ENCODE measurements around the gene APBB2. TPM values are rescaled to one million over a fixed set of nuclear protein-coding genes. Genes with fewer than 3 reads are reported as not detected.

APBB2 gene
- polyA plus RNA-seq, 3 donors = 0.15 to 0.33 TPM; not detected in 1

DNA sequence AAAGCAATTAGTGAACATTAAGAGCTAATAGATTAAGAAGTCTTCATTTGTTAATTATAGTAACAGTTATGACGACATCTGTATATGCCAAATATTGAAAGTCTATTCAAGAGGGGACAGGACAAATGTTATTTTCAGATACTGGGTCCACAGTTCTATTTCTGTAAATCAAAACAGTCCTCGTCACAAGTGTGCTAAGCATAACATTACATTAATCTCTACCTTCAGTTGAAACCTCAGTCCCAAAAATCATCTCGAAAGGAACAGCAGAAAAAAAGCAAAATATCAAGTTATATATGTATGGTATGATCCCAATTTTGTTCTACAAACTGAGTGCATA lies 70.3 kb downstream of the APBB2 start:
- Mint-ChIP-seq H3K27ac (no peak overlapping the region), H3K27me3 (ENCODE audit: low read depth in 3 of 3) (peaks cover 0 to 2% (median 2%) of the 10 kb centered on the region in 3 donors), H3K4me3 (no peak overlapping the region), H3K36me3 (peaks cover 0 to 2% of the 10 kb centered on the region in 2 donors), H3K4me1 (peaks cover 15% of the 10 kb centered on the region), H3K9me3 (peaks cover 0 to 2% (median 0%) of the 10 kb centered on the region in 7 donors)
- H2AFZ ChIP-seq (ENCODE audit: insufficient read depth, low read depth, low read length, poor library complexity, severe bottlenecking) = no peak overlapping the region
- H3K27ac ChIP-seq (ENCODE audit: low read depth in 1 of 2, low read length in 2 of 2) = no peak overlapping the region
- no peak for DNase-seq
- no peaks in the 10 kb centered on the region for H3K36me3 ChIP-seq (replicated peaks in 1 of 2; ENCODE audit: control insufficient read depth in 1 of 2, insufficient read depth in 2 of 2, low read length in 2 of 2)
- intact Hi-C loops (cut with micrococcal nuclease) = no loop called here
- no peaks in the 10 kb centered on the region for H3K9me3 ChIP-seq (replicated peaks in 1 of 2; ENCODE audit: control insufficient read depth in 1 of 2, insufficient read depth in 1 of 2, low read length in 2 of 2)
- H3K79me2 ChIP-seq (ENCODE audit: insufficient read depth, low read length) = no peaks in the 10 kb centered on the region
- no peak overlapping the region for H3K4me3 ChIP-seq (replicated peaks in 1 of 3; ENCODE audit: low read depth in 2 of 3, low read length in 3 of 3)
- H3K27me3 ChIP-seq (ENCODE audit: control insufficient read depth in 2 of 2, insufficient read depth in 2 of 2, low read length in 2 of 2) = no peaks in the 10 kb centered on the region
- H3K4me2 ChIP-seq (replicated peaks; ENCODE audit: extremely low read depth, low read length, poor library complexity, severe bottlenecking) = no peak overlapping the region
- TF ChIP-seq, protein P1, sequence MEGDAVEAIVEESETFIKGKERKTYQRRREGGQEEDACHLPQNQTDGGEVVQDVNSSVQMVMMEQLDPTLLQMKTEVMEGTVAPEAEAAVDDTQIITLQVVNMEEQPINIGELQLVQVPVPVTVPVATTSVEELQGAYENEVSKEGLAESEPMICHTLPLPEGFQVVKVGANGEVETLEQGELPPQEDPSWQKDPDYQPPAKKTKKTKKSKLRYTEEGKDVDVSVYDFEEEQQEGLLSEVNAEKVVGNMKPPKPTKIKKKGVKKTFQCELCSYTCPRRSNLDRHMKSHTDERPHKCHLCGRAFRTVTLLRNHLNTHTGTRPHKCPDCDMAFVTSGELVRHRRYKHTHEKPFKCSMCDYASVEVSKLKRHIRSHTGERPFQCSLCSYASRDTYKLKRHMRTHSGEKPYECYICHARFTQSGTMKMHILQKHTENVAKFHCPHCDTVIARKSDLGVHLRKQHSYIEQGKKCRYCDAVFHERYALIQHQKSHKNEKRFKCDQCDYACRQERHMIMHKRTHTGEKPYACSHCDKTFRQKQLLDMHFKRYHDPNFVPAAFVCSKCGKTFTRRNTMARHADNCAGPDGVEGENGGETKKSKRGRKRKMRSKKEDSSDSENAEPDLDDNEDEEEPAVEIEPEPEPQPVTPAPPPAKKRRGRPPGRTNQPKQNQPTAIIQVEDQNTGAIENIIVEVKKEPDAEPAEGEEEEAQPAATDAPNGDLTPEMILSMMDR (IDR thresholded peaks at IDR 0.05) = no peak
- WGBS (ENCODE audit: insufficient coverage) = no CpG with 5 or more reads among the region's 3 CpGs
- H3K9ac ChIP-seq (ENCODE audit: insufficient read depth, low read length, poor library complexity, severe bottlenecking) = no peak overlapping the region
- H3K4me1 ChIP-seq (ENCODE audit: control insufficient read depth in 1 of 2, insufficient read depth in 2 of 2, low read length in 2 of 2) = no peaks in the 10 kb centered on the region
- H4K20me1 ChIP-seq (ENCODE audit: insufficient read depth, low read length) = no peaks in the 10 kb centered on the region

DNA sequence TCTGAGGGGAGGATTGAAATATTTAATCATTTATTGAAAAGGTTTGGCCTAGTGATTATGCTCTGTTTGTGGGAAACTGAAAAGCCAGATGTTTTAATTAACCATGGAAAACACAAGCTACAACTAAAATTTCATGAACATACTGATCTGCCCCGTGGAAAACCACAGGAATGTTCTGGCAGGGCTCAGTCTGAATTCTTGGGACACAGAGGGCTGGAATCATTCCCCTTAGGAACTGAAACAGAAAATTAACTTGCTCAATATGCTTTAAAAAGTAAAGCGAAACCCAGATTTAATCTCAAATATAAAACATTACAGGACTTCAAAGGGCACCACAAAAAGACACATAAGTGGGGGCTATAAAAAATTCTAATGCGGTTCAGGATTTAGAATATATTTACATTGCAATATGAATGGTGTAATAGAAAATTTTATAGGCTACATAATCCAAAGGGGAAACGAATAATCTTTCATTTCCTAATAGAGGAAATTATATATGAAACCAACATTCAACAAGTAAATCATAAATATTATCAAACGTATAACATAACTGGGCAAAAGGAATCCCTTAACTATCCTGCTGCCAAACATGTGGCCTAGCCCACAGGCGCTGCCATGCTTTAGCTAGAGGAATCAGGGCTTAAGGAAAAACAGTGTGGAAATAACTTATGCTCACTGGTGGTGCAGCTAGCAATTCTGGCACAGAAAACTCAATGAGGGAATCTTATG lies 70.9 kb downstream of the APBB2 start:
- H3K27me3 Mint-ChIP-seq (ENCODE audit: low read depth in 3 of 3) = peaks cover 0 to 2% (median 2%) of the 10 kb centered on the region in 3 donors
- no peaks in the 10 kb centered on the region for H3K79me2 ChIP-seq (ENCODE audit: insufficient read depth, low read length)
- H3K9me3 Mint-ChIP-seq = peaks cover 0 to 2% (median 0%) of the 10 kb centered on the region in 7 donors
- WGBS (ENCODE audit: insufficient coverage) = no CpG with 5 or more reads among the region's 6 CpGs
- H3K27ac Mint-ChIP-seq = no peak overlapping the region
- no peaks in the 10 kb centered on the region for H3K4me1 ChIP-seq (ENCODE audit: control insufficient read depth in 1 of 2, insufficient read depth in 2 of 2, low read length in 2 of 2)
- no peak overlapping the region for H3K4me2 ChIP-seq (replicated peaks; ENCODE audit: extremely low read depth, low read length, poor library complexity, severe bottlenecking)
- no peaks in the 10 kb centered on the region for H4K20me1 ChIP-seq (ENCODE audit: insufficient read depth, low read length)
- H3K4me3 ChIP-seq (replicated peaks in 1 of 3; ENCODE audit: low read depth in 2 of 3, low read length in 3 of 3) = no peak overlapping the region
- peaks cover 0 to 2% of the 10 kb centered on the region in 2 donors for H3K36me3 Mint-ChIP-seq
- H3K9ac ChIP-seq (ENCODE audit: insufficient read depth, low read length, poor library complexity, severe bottlenecking) = no peak overlapping the region
- TF ChIP-seq, protein P1 (IDR thresholded peaks at IDR 0.05) = no peak
- H2AFZ ChIP-seq (ENCODE audit: insufficient read depth, low read depth, low read length, poor library complexity, severe bottlenecking) = no peak overlapping the region
- no peak for DNase-seq
- intact Hi-C loops (cut with micrococcal nuclease) = no loop called here
- no peaks in the 10 kb centered on the region for H3K27me3 ChIP-seq (ENCODE audit: control insufficient read depth in 2 of 2, insufficient read depth in 2 of 2, low read length in 2 of 2)
- no peak overlapping the region for H3K4me3 Mint-ChIP-seq
- peaks cover 15% of the 10 kb centered on the region for H3K4me1 Mint-ChIP-seq
- H3K36me3 ChIP-seq (replicated peaks in 1 of 2; ENCODE audit: control insufficient read depth in 1 of 2, insufficient read depth in 2 of 2, low read length in 2 of 2) = no peaks in the 10 kb centered on the region
- H3K9me3 ChIP-seq (replicated peaks in 1 of 2; ENCODE audit: control insufficient read depth in 1 of 2, insufficient read depth in 1 of 2, low read length in 2 of 2) = no peaks in the 10 kb centered on the region
- H3K27ac ChIP-seq (ENCODE audit: low read depth in 1 of 2, low read length in 2 of 2) = no peak overlapping the region
